BLaER1 treated with 17β-estradiol and CSF1 and Interleukin-3, amounts not matched to agents 10 nM and 100 nM (cell line): ENCODE data around the gene WWOX.

Experiments
- H3K27ac ChIP-seq, 11 experiments: shearing (Covaris generic); formaldehyde crosslinking; 2 replicates each; pipeline ENCODE4 v1.8.1; 2022
- H3K27me3 ChIP-seq, 11 experiments: shearing (Covaris generic); formaldehyde crosslinking; 2 replicates each; pipeline ENCODE4 v1.8.1; 2022
- H3K36me3 ChIP-seq, 11 experiments: shearing (Covaris generic); formaldehyde crosslinking; 2 replicates each; pipeline ENCODE4 v1.8.1; 2022
- H3K4me1 ChIP-seq, 10 experiments: shearing (Covaris generic); formaldehyde crosslinking; 2 replicates each; pipeline ENCODE4 v1.8.1; 2022
- H3K4me2 ChIP-seq, 11 experiments: shearing (Covaris generic); formaldehyde crosslinking; 2 replicates each; pipeline ENCODE4 v1.8.1; 2022
- H3K4me3 ChIP-seq, 10 experiments: shearing (Covaris generic); formaldehyde crosslinking; 2 replicates each; pipeline ENCODE4 v1.8.1; 2022
- H3K9ac ChIP-seq, 11 experiments: shearing (Covaris generic); formaldehyde crosslinking; 2 replicates each; pipeline ENCODE4 v1.8.1; 2022
- H3K9me3 ChIP-seq, 11 experiments: shearing (Covaris generic); formaldehyde crosslinking; replicated peaks in 1 of 11; 2 replicates each; pipeline ENCODE4 v1.8.1; 2022
- H4K20me1 ChIP-seq, 11 experiments: shearing (Covaris generic); formaldehyde crosslinking; 2 replicates each; pipeline ENCODE4 v1.8.1; 2022
- Cebpa-rat ChIP-seq, 11 experiments: shearing (Covaris generic); IDR thresholded peaks; 2 replicates each; pipeline ENCODE4 v1.8.1; 2022

Gene WWOX

DNA sequence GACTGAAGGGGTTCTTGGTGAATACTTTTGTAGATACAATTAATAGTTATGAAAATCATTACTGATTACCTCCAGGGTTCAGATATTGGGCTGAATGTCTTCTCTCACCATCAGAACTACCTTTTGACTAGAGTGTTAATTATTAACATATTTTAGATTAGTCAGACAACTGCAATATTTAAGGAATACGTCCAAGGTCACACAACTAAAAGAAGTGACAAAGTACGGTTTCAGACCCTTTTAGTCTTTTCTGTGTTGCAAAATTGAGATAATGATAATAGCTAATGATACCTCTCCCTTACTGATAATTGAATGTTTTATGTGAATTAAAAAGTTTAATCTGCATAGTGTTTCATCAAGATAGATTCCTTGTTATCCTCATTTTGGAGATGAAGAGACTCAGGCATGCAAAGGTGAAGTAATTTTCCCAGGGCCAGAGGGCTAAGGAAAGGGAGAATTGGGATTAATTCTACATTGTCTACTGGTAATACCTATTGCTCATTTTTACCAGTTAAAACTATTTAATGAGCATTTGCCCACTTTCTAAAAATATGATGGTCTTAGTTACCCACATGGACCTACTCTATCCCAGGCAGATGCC, 107.3 kb downstream of the WWOX start:
- Histone ChIP-seq H3K4me1 (no peaks in the 10 kb centered on the region), H3K36me3 (no peaks in the 10 kb centered on the region), H3K27ac (no peak overlapping the region), H4K20me1 (no peaks in the 10 kb centered on the region), H3K9ac (no peak overlapping the region), H3K27me3 (no peaks in the 10 kb centered on the region), H3K9me3 (0 out of 22 replicates have a peak, but pooled peaks cover 0 to 2% (median 0%) of the 10 kb centered on the region in 11 experiments), H3K4me3 (no peak overlapping the region), H3K4me2 (no peak overlapping the region)
- no peak for TF ChIP-seq Cebpa-rat (IDR thresholded peaks at IDR 0.05)

DNA sequence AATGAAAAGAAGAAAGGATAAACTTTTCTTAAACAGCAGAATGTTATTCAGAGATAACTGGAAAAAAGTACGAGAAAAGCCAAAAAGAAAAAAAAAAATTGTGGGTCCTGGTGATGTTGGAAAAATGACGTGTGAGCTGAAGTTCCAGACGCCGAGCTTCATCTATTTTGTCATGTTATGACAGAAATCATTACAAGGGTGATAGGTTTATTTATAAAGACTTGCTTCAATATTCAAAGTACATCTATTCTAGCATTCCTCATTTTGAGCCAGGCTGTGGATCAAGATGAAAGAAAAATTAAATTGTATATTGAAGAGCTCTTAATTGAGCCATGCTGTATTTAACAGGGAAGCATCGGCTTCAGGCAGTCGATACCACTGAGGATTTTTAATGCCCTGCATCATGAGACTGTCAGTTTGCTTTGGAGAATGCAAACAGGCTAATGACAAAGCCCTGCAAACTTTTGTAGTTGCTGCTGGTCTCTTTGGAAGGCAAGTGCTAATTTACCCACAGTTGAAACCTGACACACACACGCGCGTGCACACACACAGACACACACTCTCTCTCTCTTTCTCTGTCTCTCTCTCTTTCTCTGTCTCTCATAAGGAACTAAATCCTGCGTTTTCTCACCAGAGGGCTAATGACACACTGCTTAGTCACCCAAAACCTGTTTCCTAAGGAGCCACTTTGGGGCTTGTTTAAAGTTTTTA, 110.7 kb downstream of the WWOX start:
- Histone ChIP-seq H3K27ac (no peak overlapping the region), H3K4me2 (no peak overlapping the region), H3K9me3 (peaks cover 0 to 5% (median 0%) of the 10 kb centered on the region in 11 experiments; a peak in 2 of 22 replicates), H3K4me3 (no peak overlapping the region), H3K27me3 (no peaks in the 10 kb centered on the region), H3K9ac (no peak overlapping the region), H4K20me1 (no peaks in the 10 kb centered on the region), H3K36me3 (no peaks in the 10 kb centered on the region), H3K4me1 (no peaks in the 10 kb centered on the region)
- TF ChIP-seq Cebpa-rat (IDR thresholded peaks at IDR 0.05), result no peak

GRCh38 chr16:78211020-78211599, 111.7 kb downstream of the WWOX start:
- no peaks in the 10 kb centered on the region for H3K36me3 ChIP-seq
- peaks cover 0 to 10% (median 0%) of the 10 kb centered on the region in 11 experiments; a peak in 3 of 22 replicates for H3K9me3 ChIP-seq
- no peak overlapping the region for H3K27ac ChIP-seq
- no peaks in the 10 kb centered on the region for H3K4me1 ChIP-seq
- H3K4me2 ChIP-seq, result no peak overlapping the region
- TF ChIP-seq Cebpa-rat (IDR thresholded peaks at IDR 0.05), result no peak
- H4K20me1 ChIP-seq, result no peaks in the 10 kb centered on the region
- no peak overlapping the region for H3K9ac ChIP-seq
- no peaks in the 10 kb centered on the region for H3K27me3 ChIP-seq
- H3K4me3 ChIP-seq, result no peak overlapping the region

GRCh38 chr16:78211946-78212345, 112.5 kb downstream of the WWOX start:
- TF ChIP-seq Cebpa-rat (IDR thresholded peaks at IDR 0.05), result no peak
- Histone ChIP-seq H3K4me3 (no peak overlapping the region), H3K9me3 (peaks cover 0 to 10% (median 0%) of the 10 kb centered on the region in 11 experiments; a peak in 3 of 22 replicates), H3K36me3 (no peaks in the 10 kb centered on the region), H3K4me1 (no peaks in the 10 kb centered on the region), H3K27ac (no peak overlapping the region), H3K9ac (no peak overlapping the region), H4K20me1 (no peaks in the 10 kb centered on the region), H3K4me2 (no peak overlapping the region), H3K27me3 (no peaks in the 10 kb centered on the region)

DNA sequence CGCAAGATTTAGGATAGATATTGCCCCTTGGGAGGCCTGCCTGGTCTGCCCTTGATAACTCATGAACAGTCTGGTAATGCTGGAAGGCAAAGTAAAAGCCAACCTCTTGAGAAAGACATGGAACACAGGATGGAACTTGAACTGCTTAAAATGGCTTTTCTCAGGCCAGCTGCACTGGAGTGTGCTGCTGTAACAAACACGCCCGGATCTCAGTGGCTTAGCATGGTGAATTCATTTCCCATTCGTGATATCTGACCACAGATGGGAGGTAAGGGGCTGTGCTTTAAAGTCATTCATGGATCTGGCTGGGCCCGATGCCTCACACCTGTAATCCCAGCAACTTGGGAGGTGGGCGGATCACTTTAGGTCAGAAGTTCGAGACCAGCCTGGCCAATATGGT, 113.2 kb downstream of the WWOX start:
- no peaks in the 10 kb centered on the region for H3K36me3 ChIP-seq
- no peak overlapping the region for H3K4me3 ChIP-seq
- peaks cover 0 to 10% (median 0%) of the 10 kb centered on the region in 11 experiments; a peak in 3 of 22 replicates for H3K9me3 ChIP-seq
- H3K4me2 ChIP-seq, result no peak overlapping the region
- no peaks in the 10 kb centered on the region for H3K27me3 ChIP-seq
- no peaks in the 10 kb centered on the region for H4K20me1 ChIP-seq
- H3K9ac ChIP-seq, result no peak overlapping the region
- no peak for TF ChIP-seq Cebpa-rat (IDR thresholded peaks at IDR 0.05)
- no peaks in the 10 kb centered on the region for H3K4me1 ChIP-seq
- no peak overlapping the region for H3K27ac ChIP-seq

DNA sequence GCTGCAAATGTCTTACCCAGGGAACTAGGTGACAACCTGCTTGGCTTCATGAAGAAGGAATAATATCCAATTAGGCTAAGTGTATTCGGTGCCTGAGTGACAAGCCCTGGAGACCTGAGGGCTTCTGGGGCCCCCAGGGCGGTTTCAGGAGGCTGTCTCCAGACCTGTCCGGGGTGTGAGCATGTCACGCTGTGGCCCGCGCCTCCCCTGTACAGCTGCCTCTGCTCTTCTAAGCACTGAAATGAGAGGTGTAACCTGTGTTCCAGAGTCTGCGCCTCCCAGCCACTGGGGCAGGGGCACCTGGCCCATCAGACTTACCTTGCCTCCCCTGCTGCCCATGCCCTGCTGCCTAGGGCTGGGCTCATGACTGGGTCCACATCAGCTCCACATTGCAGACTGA, 114.3 kb downstream of the WWOX start:
- no peak overlapping the region for H3K9ac ChIP-seq
- H3K27ac ChIP-seq, result no peak overlapping the region
- H3K4me1 ChIP-seq, result no peaks in the 10 kb centered on the region
- no peaks in the 10 kb centered on the region for H3K36me3 ChIP-seq
- no peaks in the 10 kb centered on the region for H4K20me1 ChIP-seq
- no peak overlapping the region for H3K4me2 ChIP-seq
- no peak for TF ChIP-seq Cebpa-rat (IDR thresholded peaks at IDR 0.05)
- H3K9me3 ChIP-seq, result peaks cover 0 to 10% (median 0%) of the 10 kb centered on the region in 11 experiments; a peak in 3 of 22 replicates
- no peaks in the 10 kb centered on the region for H3K27me3 ChIP-seq
- H3K4me3 ChIP-seq, result no peak overlapping the region

DNA sequence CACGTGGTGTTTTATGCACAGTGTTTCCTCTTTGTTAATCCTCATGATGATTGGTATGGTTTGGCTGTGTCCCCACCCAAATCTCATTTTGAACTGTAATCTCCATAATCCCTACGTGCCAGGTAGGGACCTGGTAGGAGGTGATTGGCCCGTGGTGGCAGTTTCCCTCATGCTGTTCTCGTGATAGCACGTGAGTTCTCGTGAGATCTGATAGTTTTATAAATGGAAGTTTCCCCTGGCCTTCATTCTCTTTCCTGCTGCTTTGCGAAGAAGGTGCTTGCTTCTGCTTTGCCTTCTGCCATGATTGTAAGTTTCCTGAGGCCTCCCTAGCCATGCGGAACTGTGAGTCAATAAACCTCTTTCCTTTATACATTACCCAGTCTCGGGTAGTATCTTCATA, 115.8 kb downstream of the WWOX start:
- Histone ChIP-seq H3K36me3 (no peaks in the 10 kb centered on the region), H3K9me3 (peaks cover 0 to 10% (median 0%) of the 10 kb centered on the region in 11 experiments; a peak in 3 of 22 replicates), H3K27ac (no peak overlapping the region), H4K20me1 (no peaks in the 10 kb centered on the region), H3K4me1 (no peaks in the 10 kb centered on the region), H3K9ac (no peak overlapping the region), H3K4me3 (no peak overlapping the region), H3K27me3 (no peaks in the 10 kb centered on the region), H3K4me2 (no peak overlapping the region)
- TF ChIP-seq Cebpa-rat (IDR thresholded peaks at IDR 0.05), result no peak

DNA sequence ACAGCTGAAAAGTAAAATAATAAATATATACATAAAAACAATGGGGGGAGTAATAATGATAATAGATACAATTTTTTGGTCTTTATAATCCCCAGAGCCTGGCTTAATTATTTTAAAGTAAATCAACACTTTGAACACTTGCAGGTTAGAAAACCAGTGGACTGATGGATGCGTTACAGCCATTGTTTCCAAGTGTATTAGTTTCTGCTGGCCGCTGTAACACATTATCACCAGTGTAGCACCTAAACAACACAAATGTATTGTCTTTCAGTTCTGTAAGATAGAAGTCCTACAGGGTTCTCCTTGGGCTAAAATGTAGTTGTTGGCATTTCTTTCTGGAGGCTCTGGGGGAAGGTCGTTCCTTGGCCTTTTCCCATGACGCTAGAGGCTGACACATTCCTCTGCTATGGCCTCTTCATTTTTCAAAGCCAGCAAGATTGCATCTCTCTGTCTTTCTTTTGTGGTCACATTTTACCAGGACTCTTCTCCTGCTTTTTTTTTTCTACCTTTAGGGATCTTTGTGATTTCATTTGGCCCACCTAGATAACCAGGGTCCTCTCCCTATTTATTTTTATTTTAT, 116.8 kb downstream of the WWOX start:
- H3K4me2 ChIP-seq, result no peak overlapping the region
- H4K20me1 ChIP-seq, result no peaks in the 10 kb centered on the region
- TF ChIP-seq Cebpa-rat (IDR thresholded peaks at IDR 0.05), result no peak
- H3K9me3 ChIP-seq, result peaks cover 0 to 10% (median 0%) of the 10 kb centered on the region in 11 experiments; a peak in 3 of 22 replicates
- no peak overlapping the region for H3K4me3 ChIP-seq
- no peak overlapping the region for H3K9ac ChIP-seq
- peaks cover 0 to 3% (median 0%) of the 10 kb centered on the region in 10 experiments; a peak in 3 of 20 replicates for H3K4me1 ChIP-seq
- H3K27ac ChIP-seq, result no peak overlapping the region
- no peaks in the 10 kb centered on the region for H3K36me3 ChIP-seq
- H3K27me3 ChIP-seq, result no peaks in the 10 kb centered on the region

DNA sequence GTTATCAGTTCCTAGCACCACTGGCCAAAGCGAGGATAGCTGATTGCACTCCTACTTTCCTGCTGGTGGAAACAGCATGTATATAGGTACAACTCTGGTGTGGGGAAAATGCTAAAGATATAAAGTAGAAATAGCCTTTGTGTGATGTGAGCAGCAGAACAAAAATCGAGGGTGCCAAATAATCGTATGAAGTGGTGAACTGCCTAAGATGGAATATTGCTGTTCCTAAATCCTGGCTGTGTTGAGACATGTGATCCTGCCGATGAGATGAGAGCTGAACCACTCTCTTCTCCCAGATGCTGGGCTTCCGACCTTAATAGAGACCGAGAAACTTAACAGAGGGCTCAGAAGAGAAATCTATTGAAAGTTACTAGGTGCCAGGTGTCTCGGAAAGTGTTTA, 117.8 kb downstream of the WWOX start:
- no peak overlapping the region for H3K4me3 ChIP-seq
- no peaks in the 10 kb centered on the region for H3K36me3 ChIP-seq
- H3K9me3 ChIP-seq, result peaks cover 0 to 10% (median 0%) of the 10 kb centered on the region in 11 experiments; a peak in 3 of 22 replicates
- H4K20me1 ChIP-seq, result no peaks in the 10 kb centered on the region
- H3K27ac ChIP-seq, result no peak overlapping the region
- no peak overlapping the region for H3K4me2 ChIP-seq
- H3K27me3 ChIP-seq, result no peaks in the 10 kb centered on the region
- H3K4me1 ChIP-seq, result peaks cover 0 to 9% (median 0%) of the 10 kb centered on the region in 10 experiments; a peak in 3 of 20 replicates
- no peak for TF ChIP-seq Cebpa-rat (IDR thresholded peaks at IDR 0.05)
- no peak overlapping the region for H3K9ac ChIP-seq
